ENCODE results near the gene GRID1.

The GRID1 gene

DNA sequence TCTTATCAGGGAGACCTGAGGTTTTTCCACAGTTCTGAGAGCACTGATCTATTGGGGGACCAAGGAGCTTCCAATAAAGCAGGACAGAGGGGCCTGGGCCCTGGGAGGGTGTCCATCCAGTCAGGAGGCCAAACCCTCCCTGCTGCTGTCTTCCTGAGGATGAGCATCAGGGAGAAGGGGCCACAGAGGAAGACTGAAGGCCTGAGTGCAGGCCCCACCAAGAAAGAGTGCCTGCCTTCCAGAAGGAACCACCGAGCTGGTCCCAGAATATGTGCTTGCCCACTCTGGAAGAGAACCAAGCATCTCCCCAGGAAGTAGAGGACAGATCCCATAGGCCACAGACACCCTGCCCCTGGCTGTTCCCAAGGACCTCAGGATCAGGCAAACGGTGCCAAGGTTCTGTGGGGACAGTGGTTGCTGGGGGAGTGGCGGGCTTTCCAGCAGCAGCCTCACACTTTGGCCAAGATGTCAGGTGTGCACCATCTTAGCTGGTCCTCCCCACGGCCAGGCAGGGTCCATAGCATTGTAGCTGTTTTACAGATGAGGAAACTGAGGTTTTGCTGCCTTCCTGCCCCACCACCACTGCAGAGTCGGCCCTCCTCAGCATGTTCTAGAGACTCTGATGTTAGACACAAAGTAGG lies 199.4 kb downstream of the GRID1 start:
- no peak for DNase-seq (ENCODE audit: low spot score)

DNA sequence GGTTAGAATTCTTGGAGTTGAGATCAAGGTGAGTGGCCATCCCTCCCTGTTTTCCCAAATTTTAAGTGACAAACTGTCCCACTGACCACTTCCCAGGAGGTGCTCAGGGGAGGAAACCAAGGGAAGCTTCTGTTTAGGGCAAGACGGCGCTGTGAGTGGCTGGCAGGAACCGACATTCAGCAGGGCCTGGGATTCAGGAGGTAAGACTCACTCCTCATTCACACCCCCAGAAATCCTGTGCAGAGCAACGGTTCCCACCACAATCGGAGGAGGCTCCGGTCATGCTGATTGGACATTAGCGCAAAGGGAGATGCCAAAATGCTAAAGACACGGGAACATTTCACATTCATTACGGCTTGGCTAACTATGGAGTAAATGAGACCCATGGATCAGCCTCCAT lies 200.9 kb downstream of the GRID1 start:
- DNase-seq (ENCODE audit: low spot score): no peak

- DNase-seq (ENCODE audit: low spot score): no peak
Measured at GRCh38 chr10:86164960-86165630, 201.5 kb downstream of the GRID1 start.

GRCh38 chr10:86164174-86164774 lies 202.3 kb downstream of the GRID1 start:
- DNase-seq (ENCODE audit: low spot score): no peak

DNA sequence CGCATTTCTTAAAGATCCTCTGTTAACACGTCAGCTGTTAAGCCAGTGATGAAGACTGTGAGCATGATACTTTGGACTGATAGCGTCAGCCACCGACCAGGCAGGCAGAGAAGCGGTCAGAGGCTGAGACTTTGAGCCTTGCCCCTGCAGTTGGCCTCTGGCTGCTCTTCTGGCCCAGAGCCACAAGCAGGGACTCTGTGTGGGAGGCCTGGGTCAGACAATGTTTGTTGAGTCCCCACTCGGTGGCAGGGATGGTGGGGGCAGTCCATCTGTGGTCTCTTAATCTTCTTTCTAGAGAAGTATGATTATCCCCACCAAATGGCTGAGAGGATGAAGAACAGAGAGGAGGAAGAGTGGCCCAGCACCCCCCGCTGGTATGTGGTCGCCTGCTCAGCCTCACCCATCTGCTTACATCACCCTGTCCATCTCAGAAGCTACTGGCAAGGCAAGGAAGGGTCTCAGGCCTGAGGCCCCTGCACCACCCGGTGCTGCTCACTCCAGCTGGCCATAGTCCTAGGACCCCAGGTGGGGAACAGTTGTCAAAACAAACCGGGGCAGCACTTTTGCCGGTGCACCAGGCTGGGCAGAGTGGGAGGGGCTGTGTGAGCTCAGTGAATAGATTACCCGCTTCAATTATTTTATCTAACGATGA lies 202.9 kb downstream of the GRID1 start:
- no peak for DNase-seq (ENCODE audit: low spot score)

GRCh38 chr10:86162696-86163400 lies 203.7 kb downstream of the GRID1 start:
- no peak for DNase-seq (ENCODE audit: low spot score)

GRCh38 chr10:86162036-86162435 lies 204.6 kb downstream of the GRID1 start:
- no peak for DNase-seq (ENCODE audit: low spot score)

DNA sequence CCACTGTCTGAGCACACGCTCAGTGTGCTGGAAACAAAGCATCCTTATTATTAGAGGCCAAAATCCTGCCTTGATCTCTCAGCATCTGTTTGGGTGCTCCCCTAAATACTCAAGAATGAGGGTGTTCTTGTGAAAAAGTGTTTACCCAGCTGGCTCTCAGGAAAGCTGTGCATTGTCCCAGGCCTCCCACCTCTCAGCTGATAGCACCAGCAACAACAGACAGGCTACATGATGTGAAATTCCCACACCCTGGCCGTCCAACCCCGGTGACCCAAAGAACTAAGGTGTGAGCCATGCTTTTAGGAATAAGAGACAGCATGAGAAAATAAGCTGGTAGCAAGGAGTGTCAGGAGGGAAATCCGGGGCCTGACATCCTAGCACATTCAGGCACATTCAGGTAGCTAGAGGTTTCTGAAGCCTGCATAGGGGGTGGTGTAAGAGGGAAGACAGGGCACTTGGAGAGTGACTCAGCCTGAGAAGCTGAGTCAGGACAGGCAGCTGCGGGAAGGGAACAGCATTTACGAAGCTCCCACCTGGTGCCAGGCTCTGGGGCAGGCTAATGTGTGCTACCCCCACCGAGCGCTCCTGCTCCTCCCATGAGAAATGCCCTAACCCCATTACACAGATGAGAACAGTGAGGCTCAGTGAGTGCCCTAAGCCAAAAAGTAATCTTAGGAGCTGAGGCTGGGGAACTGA lies 205.6 kb downstream of the GRID1 start:
- no peak for DNase-seq (ENCODE audit: low spot score)

DNA sequence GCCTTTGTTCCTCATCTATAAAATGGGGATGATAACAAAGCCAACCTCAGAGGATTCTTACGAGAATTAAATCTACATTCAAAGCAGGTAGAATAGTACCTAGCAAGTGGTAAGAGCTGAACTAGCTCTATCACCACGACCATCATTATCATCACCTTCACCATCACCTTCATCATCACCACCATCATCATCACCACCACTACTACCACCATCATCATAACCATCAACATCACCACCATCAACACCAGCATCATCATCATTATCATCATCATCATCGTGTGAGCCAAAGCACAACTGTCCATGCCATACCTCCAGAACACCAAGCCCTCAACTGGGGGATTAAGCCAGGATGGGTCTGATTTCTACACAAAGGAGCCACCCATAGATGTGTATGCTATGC lies 206.8 kb downstream of the GRID1 start:
- no peak for DNase-seq (ENCODE audit: low spot score)

- no peak for DNase-seq (ENCODE audit: low spot score)
Measured at GRCh38 chr10:86155054-86155921, 211.3 kb downstream of the GRID1 start.

GRCh38 chr10:86153751-86154150 lies 212.8 kb downstream of the GRID1 start:
- DNase-seq (ENCODE audit: low spot score): no peak

DNA sequence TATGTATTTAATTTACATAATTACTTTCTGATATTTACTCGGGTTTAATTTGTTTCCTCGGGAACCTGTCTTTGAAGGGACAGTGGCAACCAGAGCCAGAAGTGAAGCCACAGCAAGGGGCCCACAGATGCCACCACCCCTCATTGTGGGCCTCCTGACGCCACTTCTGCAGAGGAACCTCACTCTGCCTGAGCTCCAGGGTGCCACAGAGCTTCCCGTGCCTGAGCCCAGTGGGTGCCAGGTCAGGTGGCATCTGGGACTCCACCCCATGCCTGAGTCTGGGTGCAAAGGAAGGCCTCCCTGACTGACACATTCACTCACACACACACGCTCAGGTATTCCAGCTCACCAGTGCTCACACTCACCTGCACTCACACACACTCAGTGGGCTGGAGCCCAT lies 213.7 kb downstream of the GRID1 start:
- DNase-seq (ENCODE audit: low spot score): no peak

- no peak for DNase-seq (ENCODE audit: low spot score)
Measured at GRCh38 chr10:86152354-86152753, 214.2 kb downstream of the GRID1 start.

DNA sequence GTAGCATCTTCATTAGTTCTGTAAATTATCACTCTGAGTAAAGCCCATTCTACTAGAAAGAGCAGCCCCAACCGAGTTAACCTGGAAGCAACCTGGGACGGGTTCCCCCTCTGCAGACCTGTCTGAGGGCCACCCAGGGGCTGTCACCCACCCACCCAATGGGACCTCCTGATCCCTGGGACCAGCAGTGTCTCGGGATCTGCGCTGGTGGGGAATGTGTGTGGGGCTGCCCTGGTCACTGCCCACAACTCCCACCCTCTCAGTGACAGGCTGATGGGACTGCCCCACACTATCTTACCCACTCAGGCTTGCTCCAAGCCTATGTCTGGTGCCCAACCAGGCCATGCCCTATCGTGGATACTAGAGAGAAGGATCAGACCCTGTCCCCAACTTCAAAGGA lies 215.0 kb downstream of the GRID1 start:
- no peak for DNase-seq (ENCODE audit: low spot score)

DNA sequence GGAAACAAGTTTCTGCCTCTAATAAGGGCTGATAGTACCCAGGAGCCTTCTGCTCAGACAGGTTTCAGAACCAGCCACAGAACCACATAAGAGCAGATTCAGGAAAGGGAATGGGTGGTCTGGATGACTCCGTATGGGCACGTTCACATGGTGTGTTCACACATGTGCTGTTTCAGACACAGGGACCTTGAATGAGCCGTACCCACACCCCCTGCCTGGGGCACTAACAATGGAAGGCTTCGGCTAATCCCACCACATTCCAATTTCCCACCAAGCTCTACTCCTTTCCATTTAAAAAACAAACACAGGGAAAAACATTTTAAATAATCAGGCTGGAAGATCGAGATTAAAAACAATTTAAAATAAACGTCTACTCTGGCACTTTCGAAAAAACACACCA lies 217.3 kb downstream of the GRID1 start:
- no peak for DNase-seq (ENCODE audit: low spot score)

- DNase-seq (ENCODE audit: low spot score): no peak
Measured at GRCh38 chr10:86148117-86148516, 218.5 kb downstream of the GRID1 start.

DNA sequence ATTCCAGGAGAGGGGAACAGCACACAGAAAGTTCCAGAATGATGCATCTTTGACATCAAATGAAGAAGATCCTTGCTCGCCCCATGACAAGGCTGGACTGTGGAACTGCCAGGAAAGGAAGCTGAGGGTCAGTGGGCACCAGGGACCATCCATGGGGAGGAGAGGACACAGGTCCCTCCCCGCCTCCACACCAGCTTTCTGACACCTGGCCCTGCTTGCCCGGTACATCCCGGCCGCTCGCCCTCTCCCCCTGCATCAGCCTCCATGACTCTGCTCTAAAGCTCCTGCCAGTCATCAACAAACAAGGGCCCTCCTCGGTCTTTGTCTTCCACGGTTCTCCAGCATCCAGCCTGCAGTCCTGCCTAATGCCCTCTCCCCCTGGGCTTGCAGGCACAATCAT lies 222.3 kb downstream of the GRID1 start:
- no peak for DNase-seq (ENCODE audit: low spot score)

DNA sequence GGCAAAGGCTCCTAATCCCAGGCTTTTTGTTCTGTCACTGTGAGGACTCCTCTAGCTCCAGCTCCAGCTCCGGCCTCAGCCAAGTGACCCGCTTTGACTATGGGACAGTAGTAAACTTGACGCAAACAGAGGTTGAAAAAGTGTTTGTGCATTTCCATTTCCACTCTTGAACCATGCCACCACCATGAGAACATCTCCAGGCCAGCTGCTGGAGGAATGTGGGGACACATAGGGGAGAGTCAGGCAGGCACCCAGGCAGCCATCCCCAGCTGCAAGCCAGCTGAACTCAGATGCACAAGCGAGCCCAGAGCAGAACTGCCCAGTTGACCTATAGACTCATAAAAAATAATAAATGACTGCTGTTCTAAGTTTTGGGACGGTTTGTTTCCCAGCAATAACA lies 224.7 kb downstream of the GRID1 start:
- DNase-seq (ENCODE audit: low spot score): no peak

GRCh38 chr10:86139066-86139657 lies 227.4 kb downstream of the GRID1 start:
- DNase-seq (ENCODE audit: low spot score): peak; percentile 53

DNA sequence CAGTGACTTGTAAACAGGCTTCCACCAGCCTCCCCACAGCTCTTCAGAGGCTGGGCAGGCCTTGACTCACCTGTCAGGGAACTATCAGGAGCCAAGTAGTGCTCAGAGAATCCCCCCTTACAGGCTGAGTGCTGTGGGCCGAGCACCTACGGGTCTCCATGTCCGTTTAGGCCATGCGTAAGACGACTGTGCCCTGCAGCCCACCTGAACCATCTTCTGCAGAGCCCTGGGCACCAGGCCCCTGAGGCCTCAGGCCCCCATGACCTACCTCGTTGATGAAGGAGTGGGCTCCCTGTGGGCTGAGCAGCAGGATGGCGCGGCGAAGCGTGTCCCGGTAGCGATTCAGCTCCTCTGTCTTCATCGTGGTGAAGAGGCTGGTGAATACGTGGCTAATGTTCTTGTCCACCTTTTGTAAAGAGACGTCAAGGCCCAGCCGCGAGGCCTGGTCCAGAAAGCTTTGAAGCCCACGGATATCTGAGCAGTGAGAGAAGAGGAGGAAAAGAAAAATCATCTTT lies 228.0 kb downstream of the GRID1 start:
- no peak for DNase-seq (ENCODE audit: low spot score)

Measured in germinal center (tissue), 1 donor.